ENCODE data around the gene NUCB1. TPM values are rescaled to one million over a fixed set of nuclear protein-coding genes. Genes with fewer than 3 reads are reported as not detected.
A peak's percentile ranks its signal among the peaks of the same experiment; 100 is the strongest.

Gene NUCB1
- total and polyA plus RNA-seq, 8 donors: 68.9 to 503 (median 123) TPM

DNA sequence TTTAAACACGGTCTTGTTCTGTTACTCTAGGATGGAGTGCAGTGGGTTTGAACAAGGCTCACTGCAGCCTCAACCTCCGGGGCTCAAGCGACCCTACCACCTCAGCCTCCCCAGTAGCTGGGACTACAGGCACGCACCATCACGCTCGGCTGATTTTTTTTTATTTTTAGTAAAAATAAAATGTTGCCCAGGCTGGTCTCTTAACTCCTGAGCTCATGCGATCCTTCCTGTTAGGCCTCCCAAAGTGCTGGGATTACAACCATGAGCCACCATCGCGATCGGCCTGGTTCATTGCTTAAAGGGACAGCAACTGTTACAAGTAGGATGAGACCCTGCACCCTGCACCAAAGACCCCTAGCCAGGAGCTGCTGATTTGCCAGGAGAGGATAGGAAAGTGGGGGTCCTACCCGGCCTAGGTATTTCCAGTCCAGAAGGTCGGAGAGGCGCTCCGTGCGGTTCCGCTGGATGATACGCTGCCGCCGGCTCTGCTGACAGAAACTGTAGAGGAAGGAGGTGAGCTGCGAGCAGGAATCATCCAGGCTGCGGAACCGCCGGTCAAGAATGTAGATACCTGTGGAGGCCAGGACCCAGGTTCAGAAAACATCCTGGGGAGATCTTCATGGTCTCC lies 70.1 kb downstream of the NUCB1 start:
- TF ChIP-seq POLR2AphosphoS5 (IDR thresholded peaks at IDR 0.05) (no peak), EP300 (IDR thresholded peaks at IDR 0.05) (no peak), POLR2A (IDR thresholded peaks at IDR 0.05) (no peak)
- TF ChIP-seq, protein P1, sequence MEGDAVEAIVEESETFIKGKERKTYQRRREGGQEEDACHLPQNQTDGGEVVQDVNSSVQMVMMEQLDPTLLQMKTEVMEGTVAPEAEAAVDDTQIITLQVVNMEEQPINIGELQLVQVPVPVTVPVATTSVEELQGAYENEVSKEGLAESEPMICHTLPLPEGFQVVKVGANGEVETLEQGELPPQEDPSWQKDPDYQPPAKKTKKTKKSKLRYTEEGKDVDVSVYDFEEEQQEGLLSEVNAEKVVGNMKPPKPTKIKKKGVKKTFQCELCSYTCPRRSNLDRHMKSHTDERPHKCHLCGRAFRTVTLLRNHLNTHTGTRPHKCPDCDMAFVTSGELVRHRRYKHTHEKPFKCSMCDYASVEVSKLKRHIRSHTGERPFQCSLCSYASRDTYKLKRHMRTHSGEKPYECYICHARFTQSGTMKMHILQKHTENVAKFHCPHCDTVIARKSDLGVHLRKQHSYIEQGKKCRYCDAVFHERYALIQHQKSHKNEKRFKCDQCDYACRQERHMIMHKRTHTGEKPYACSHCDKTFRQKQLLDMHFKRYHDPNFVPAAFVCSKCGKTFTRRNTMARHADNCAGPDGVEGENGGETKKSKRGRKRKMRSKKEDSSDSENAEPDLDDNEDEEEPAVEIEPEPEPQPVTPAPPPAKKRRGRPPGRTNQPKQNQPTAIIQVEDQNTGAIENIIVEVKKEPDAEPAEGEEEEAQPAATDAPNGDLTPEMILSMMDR (IDR thresholded peaks at IDR 0.05): no peak
- intact Hi-C loops (cut with DNase I; ENCODE audit: low total_unique reads): no loop called here
- Histone ChIP-seq H3K9me3 (no peaks in the 10 kb centered on the region), H3K27ac (peak overlapping the region in 3 of 5 donors; percentile 20 to 51 (median 43)), H3K4me1 (peaks cover 14 to 53% (median 33%) of the 10 kb centered on the region in 4 donors), H3K27me3 (no peaks in the 10 kb centered on the region), H3K4me3 (no peak overlapping the region), H3K36me3 (peaks cover 44 to 89% (median 87%) of the 10 kb centered on the region in 4 donors)
- 84 to 89% (median 86%) methylated on average over 21 to 23 of the region's 23 CpGs for whole genome bisulfite sequencing, 5 donors
- DNase-seq: no peak

DNA sequence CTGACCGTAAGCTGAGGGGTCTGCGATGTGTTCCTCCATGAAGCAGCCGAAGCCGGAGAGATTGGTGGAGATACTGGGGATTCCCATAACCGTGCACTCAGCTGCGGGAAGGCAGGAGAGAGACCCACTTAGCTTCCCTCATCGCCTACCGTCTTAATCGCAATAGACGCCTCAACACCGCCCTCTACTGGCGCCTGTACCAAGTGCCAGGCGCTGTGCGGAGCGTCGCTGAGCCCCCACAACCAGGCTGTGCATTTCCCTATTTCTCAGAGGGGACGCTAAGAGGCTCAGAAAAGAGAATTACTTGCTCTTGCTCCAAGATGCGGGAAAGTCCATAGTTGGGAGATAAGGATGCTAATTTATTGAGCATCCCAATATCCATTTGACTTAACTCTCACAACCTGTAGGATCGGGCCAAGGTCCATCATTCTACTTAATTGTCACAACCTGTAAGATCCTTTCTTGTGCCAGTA lies 70.8 kb downstream of the NUCB1 start:
- TF ChIP-seq POLR2AphosphoS5 (IDR thresholded peaks at IDR 0.05): peak in 1 of 3 donors; percentile 65
- TF ChIP-seq EP300 (IDR thresholded peaks at IDR 0.05): no peak
- TF ChIP-seq, protein P1 (IDR thresholded peaks at IDR 0.05): peak in 5 of 7 experiments; percentile 81 to 91 (median 86)
- Histone ChIP-seq H3K36me3 (peaks cover 41 to 88% (median 86%) of the 10 kb centered on the region in 4 donors), H3K27me3 (no peaks in the 10 kb centered on the region), H3K4me3 (no peak overlapping the region), H3K4me1 (peaks cover 14 to 52% (median 31%) of the 10 kb centered on the region in 4 donors), H3K9me3 (no peaks in the 10 kb centered on the region), H3K27ac (peak overlapping the region in 3 of 5 donors; percentile 20 to 51 (median 43))
- WGBS, 5 donors: 17 to 21% (median 19%) methylated on average over 18 to 19 of the region's 19 CpGs
- DNase-seq: peak; percentile 85 to 93
- intact Hi-C loops (cut with DNase I; ENCODE audit: low total_unique reads): no loop called here

Small RNA genes lying within 50 kb of the gene (small RNA-seq; reads per million reads assigned to genes)
- 0 reads per million in 4 donors for gene AC026803.1

Other genes with a start within 250 kb of the NUCB1 start
- gene NTN5, start 227.3 kb upstream of the NUCB1 start, total RNA-seq: not detected
- 1 to 10 TPM in 1 of 3 donors, not detected in 2; 1.3 TPM for gene NTN5, start 227.3 kb upstream of the NUCB1 start, polyA plus RNA-seq
- 10 to 100 TPM; 23.2 to 42.0 (median 33.2) TPM for gene FUT2, start 204.3 kb upstream of the NUCB1 start, total RNA-seq
- 10 to 100 TPM; 22.7 to 76.8 (median 25.8) TPM for gene FUT2, start 204.3 kb upstream of the NUCB1 start, polyA plus RNA-seq
- gene MAMSTR, start 180.6 kb upstream of the NUCB1 start, total RNA-seq: 1 to 10 TPM in 1 of 5 donors, under 1 TPM in 1, not detected in 3; 0.55 to 3.6 TPM
- 1 to 10 TPM in 2 of 3 donors, under 1 TPM in 1; 0.46 to 1.5 (median 1.5) TPM for gene MAMSTR, start 180.6 kb upstream of the NUCB1 start, polyA plus RNA-seq
- gene RASIP1, start 159.7 kb upstream of the NUCB1 start, total RNA-seq: 10 to 100 TPM in 1 of 5 donors, 1 to 10 TPM in 4; 4.7 to 26.8 (median 8.8) TPM
- gene RASIP1, start 159.7 kb upstream of the NUCB1 start, polyA plus RNA-seq: 10 to 100 TPM; 11.1 to 44.9 (median 29.3) TPM
- gene IZUMO1, start 153.4 kb upstream of the NUCB1 start, total RNA-seq: 10 to 100 TPM in 2 of 5 donors, under 1 TPM in 1, not detected in 2; 0.73 to 14.3 (median 10.7) TPM
- 1 to 10 TPM in 1 of 3 donors, under 1 TPM in 1, not detected in 1; 0.62 to 4.0 TPM for gene IZUMO1, start 153.4 kb upstream of the NUCB1 start, polyA plus RNA-seq
- gene FUT1, start 147.7 kb upstream of the NUCB1 start, total RNA-seq: 10 to 100 TPM in 2 of 5 donors, 1 to 10 TPM in 2, not detected in 1; 7.0 to 54.5 (median 11.1) TPM
- gene FUT1, start 147.7 kb upstream of the NUCB1 start, polyA plus RNA-seq: 1 to 10 TPM; 7.2 to 7.5 (median 7.2) TPM
- gene FGF21, start 144.8 kb upstream of the NUCB1 start, total RNA-seq: not detected
- not detected for gene FGF21, start 144.8 kb upstream of the NUCB1 start, polyA plus RNA-seq
- 100 to 1,000 TPM in 1 of 5 donors, 10 to 100 TPM in 4; 22.0 to 320 (median 23.9) TPM for gene BCAT2, start 89.3 kb upstream of the NUCB1 start, total RNA-seq
- 10 to 100 TPM; 65.8 to 74.5 (median 68.5) TPM for gene BCAT2, start 89.3 kb upstream of the NUCB1 start, polyA plus RNA-seq
- 10 to 100 TPM in 2 of 5 donors, 1 to 10 TPM in 2, not detected in 1; 2.8 to 41.4 (median 17.3) TPM for gene HSD17B14, start 63.8 kb upstream of the NUCB1 start, total RNA-seq
- gene HSD17B14, start 63.8 kb upstream of the NUCB1 start, polyA plus RNA-seq: 1 to 10 TPM; 5.4 to 9.8 (median 9.4) TPM
- 10 to 100 TPM in 2 of 5 donors, 1 to 10 TPM in 3; 1.7 to 35.6 (median 4.8) TPM for gene PLEKHA4, start 31.7 kb upstream of the NUCB1 start, total RNA-seq
- gene PLEKHA4, start 31.7 kb upstream of the NUCB1 start, polyA plus RNA-seq: 10 to 100 TPM; 30.1 to 85.0 (median 75.3) TPM
- gene PPP1R15A, start 27.9 kb upstream of the NUCB1 start, total RNA-seq: 100 to 1,000 TPM in 1 of 5 donors, 10 to 100 TPM in 4; 14.6 to 107 (median 35.1) TPM
- gene PPP1R15A, start 27.9 kb upstream of the NUCB1 start, polyA plus RNA-seq: 10 to 100 TPM; 34.6 to 59.8 (median 37.1) TPM
- 1 to 10 TPM in 2 of 5 donors, not detected in 3; 1.2 to 1.3 TPM for gene TULP2, start 1.6 kb upstream of the NUCB1 start, total RNA-seq
- not detected for gene TULP2, start 1.6 kb upstream of the NUCB1 start, polyA plus RNA-seq
- under 1 TPM in 1 of 5 donors, not detected in 4; 0.89 TPM for gene DHDH, start 33.4 kb downstream of the NUCB1 start, total RNA-seq
- 1 to 10 TPM in 1 of 3 donors, under 1 TPM in 1, not detected in 1; 0.93 to 1.2 TPM for gene DHDH, start 33.4 kb downstream of the NUCB1 start, polyA plus RNA-seq
- gene BAX, start 54.6 kb downstream of the NUCB1 start, total RNA-seq: 100 to 1,000 TPM in 1 of 5 donors, 10 to 100 TPM in 4; 12.1 to 121 (median 20.2) TPM
- gene BAX, start 54.6 kb downstream of the NUCB1 start, polyA plus RNA-seq: 10 to 100 TPM; 61.6 to 85.3 (median 77.6) TPM
- 1,000 to 10,000 TPM; 1,292 to 4,272 (median 3,457) TPM for gene FTL, start 65.0 kb downstream of the NUCB1 start, total RNA-seq
- gene FTL, start 65.0 kb downstream of the NUCB1 start, polyA plus RNA-seq: 1,000 to 10,000 TPM; 3,915 to 8,824 (median 7,571) TPM
- 10 to 100 TPM; 13.0 to 63.6 (median 46.4) TPM for gene GYS1, start 93.0 kb downstream of the NUCB1 start, total RNA-seq
- gene GYS1, start 93.0 kb downstream of the NUCB1 start, polyA plus RNA-seq: 10 to 100 TPM; 13.0 to 25.5 (median 15.5) TPM
- 10 to 100 TPM in 4 of 5 donors, under 1 TPM in 1; 0.58 to 96.0 (median 59.1) TPM for gene RUVBL2, start 93.6 kb downstream of the NUCB1 start, total RNA-seq
- 10 to 100 TPM; 55.3 to 69.2 (median 63.3) TPM for gene RUVBL2, start 93.6 kb downstream of the NUCB1 start, polyA plus RNA-seq
- 1 to 10 TPM in 1 of 5 donors, not detected in 4; 8.4 TPM for gene LHB, start 116.8 kb downstream of the NUCB1 start, total RNA-seq
- 10 to 100 TPM in 2 of 3 donors, 1 to 10 TPM in 1; 3.8 to 45.8 (median 40.3) TPM for gene LHB, start 116.8 kb downstream of the NUCB1 start, polyA plus RNA-seq
- gene CGB3, start 124.0 kb downstream of the NUCB1 start, total RNA-seq: not detected
- not detected for gene CGB3, start 124.0 kb downstream of the NUCB1 start, polyA plus RNA-seq
- gene CGB2, start 131.6 kb downstream of the NUCB1 start, total RNA-seq: not detected
- gene CGB2, start 131.6 kb downstream of the NUCB1 start, polyA plus RNA-seq: not detected
- gene CGB1, start 136.6 kb downstream of the NUCB1 start, total RNA-seq: not detected
- not detected for gene CGB1, start 136.6 kb downstream of the NUCB1 start, polyA plus RNA-seq
- gene CGB5, start 143.5 kb downstream of the NUCB1 start, total RNA-seq: not detected
- not detected for gene CGB5, start 143.5 kb downstream of the NUCB1 start, polyA plus RNA-seq
- gene CGB8, start 148.8 kb downstream of the NUCB1 start, total RNA-seq: not detected
- gene CGB8, start 148.8 kb downstream of the NUCB1 start, polyA plus RNA-seq: not detected
- gene CGB7, start 157.4 kb downstream of the NUCB1 start, total RNA-seq: not detected
- gene CGB7, start 157.4 kb downstream of the NUCB1 start, polyA plus RNA-seq: 1 to 10 TPM in 1 of 3 donors, not detected in 2; 3.8 TPM
- gene NTF4, start 164.5 kb downstream of the NUCB1 start, total RNA-seq: not detected
- gene NTF4, start 164.5 kb downstream of the NUCB1 start, polyA plus RNA-seq: 10 to 100 TPM in 1 of 3 donors, not detected in 2; 17.5 TPM
- not detected for gene KCNA7, start 172.4 kb downstream of the NUCB1 start, total RNA-seq
- not detected for gene KCNA7, start 172.4 kb downstream of the NUCB1 start, polyA plus RNA-seq
- gene SNRNP70, start 185.1 kb downstream of the NUCB1 start, total RNA-seq: 1,000 to 10,000 TPM in 1 of 5 donors, 100 to 1,000 TPM in 4; 163 to 3,365 (median 235) TPM
- 100 to 1,000 TPM; 170 to 258 (median 192) TPM for gene SNRNP70, start 185.1 kb downstream of the NUCB1 start, polyA plus RNA-seq
- 100 to 1,000 TPM in 1 of 5 donors, 10 to 100 TPM in 2, 1 to 10 TPM in 1, not detected in 1; 5.5 to 118 (median 30.5) TPM for gene LIN7B, start 214.1 kb downstream of the NUCB1 start, total RNA-seq
- gene LIN7B, start 214.1 kb downstream of the NUCB1 start, polyA plus RNA-seq: 10 to 100 TPM in 2 of 3 donors, 1 to 10 TPM in 1; 4.0 to 18.1 (median 11.5) TPM
- not detected for gene C19orf73, start 218.8 kb downstream of the NUCB1 start, total RNA-seq
- 1 to 10 TPM; 3.4 to 4.2 (median 3.7) TPM for gene C19orf73, start 218.8 kb downstream of the NUCB1 start, polyA plus RNA-seq
- 10 to 100 TPM in 1 of 5 donors, 1 to 10 TPM in 3, under 1 TPM in 1; 0.45 to 12.7 (median 4.2) TPM for gene PPFIA3, start 219.2 kb downstream of the NUCB1 start, total RNA-seq
- gene PPFIA3, start 219.2 kb downstream of the NUCB1 start, polyA plus RNA-seq: 10 to 100 TPM in 1 of 3 donors, 1 to 10 TPM in 2; 7.2 to 19.7 (median 9.7) TPM

Measured in stomach (tissue), 9 donors.